Calu3 (cell line): Measurements from ENCODE around the gene ZNF638. TPM values are rescaled to one million over a fixed set of nuclear protein-coding genes. Genes with fewer than 3 reads are reported as not detected.

Experiments used
- BruUV-seq: library from RNA; stranded (reverse); fragments of 400-500 nt; replicated peaks from 2 replicates; lab custom pipeline; 2021; lab: Mats Ljungman, UMichigan
- CTCF ChIA-PET: fragments of 300-600 bp; sonication (Branson Sonifier 250); formaldehyde crosslinking; loops from one replicate; lab custom pipeline; 2022; ENCODE audit warnings: antibody characterized with exemption; lab: Charles Lee
- DNase-seq: peaks from one replicate; pipeline ENCODE4 v3.0.0; 2022
- H3K27ac Mint-ChIP-seq: one replicate; pipeline ENCODE4 v1.8.0; 2022; ENCODE audit warnings: mixed read lengths; ENCODE audit not compliant: unreplicated experiment
- H3K27me3 Mint-ChIP-seq: one replicate; pipeline ENCODE4 v1.8.0; 2022; ENCODE audit warnings: mixed read lengths; ENCODE audit not compliant: unreplicated experiment
- H3K36me3 Mint-ChIP-seq: one replicate; pipeline ENCODE4 v1.8.0; 2022; ENCODE audit warnings: mild to moderate bottlenecking, moderate library complexity, mixed read lengths; ENCODE audit not compliant: insufficient read depth, unreplicated experiment
- H3K4me1 Mint-ChIP-seq: one replicate; pipeline ENCODE4 v1.8.0; 2022; ENCODE audit warnings: mild to moderate bottlenecking, low read depth, mixed read lengths; ENCODE audit not compliant: unreplicated experiment
- H3K4me3 Mint-ChIP-seq: one replicate; pipeline ENCODE4 v1.8.0; 2022; ENCODE audit warnings: mild to moderate bottlenecking, low read depth, moderate library complexity, mixed read lengths; ENCODE audit not compliant: unreplicated experiment
- H3K9me3 Mint-ChIP-seq: one replicate; pipeline ENCODE4 v1.8.0; 2022; ENCODE audit warnings: low read depth, mixed read lengths; ENCODE audit not compliant: unreplicated experiment
- intact Hi-C: fragments of 100-400 bp; cut with micrococcal nuclease; formaldehyde crosslinking; loops from one replicate; pipeline ENCODE4 v1.10.0; 2022; ENCODE audit not compliant: unreplicated experiment
- total RNA-seq: library from RNA; stranded (reverse); gene quantifications from 2 replicates; pipeline ENCODE4 v1.2.3, GENCODE V29; 2022
- TF ChIP-seq, protein P1 (sequence below): fragments of 200-600 bp; IDR thresholded peaks from one replicate; pipeline ENCODE4 v1.8.0; 2022; ENCODE audit warnings: antibody characterized with exemption; ENCODE audit not compliant: unreplicated experiment

ZNF638 gene
- total RNA-seq, 1 experiment from 2014 or later, result 132 TPM

DNA sequence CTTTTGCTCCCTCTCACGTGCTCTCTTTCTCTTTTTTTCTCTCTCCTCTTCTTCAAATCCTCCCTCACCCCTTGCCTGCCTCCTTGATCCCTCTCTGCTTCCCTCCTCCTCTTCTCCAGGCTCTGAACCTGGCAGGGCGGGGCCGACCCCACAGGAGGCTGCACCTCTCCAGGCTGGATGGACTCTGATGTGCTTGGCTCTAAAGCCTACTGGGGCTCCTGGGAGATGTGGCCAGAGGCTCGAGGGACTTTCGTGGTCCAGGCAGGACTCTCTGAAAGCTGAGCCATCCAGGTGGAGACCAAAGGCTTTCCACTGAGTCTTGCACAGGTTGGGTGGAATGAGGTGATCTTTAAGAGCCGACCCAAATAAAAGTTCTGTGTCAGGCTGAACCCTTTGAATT, 147.2 kb downstream of the ZNF638 start:
- H3K27ac Mint-ChIP-seq, result no peak overlapping the region
- H3K9me3 Mint-ChIP-seq, result no peaks in the 10 kb centered on the region
- no peaks in the 10 kb centered on the region for H3K4me1 Mint-ChIP-seq
- no peaks in the 10 kb centered on the region for H3K36me3 Mint-ChIP-seq
- no peak overlapping the region for H3K4me3 Mint-ChIP-seq
- CTCF ChIA-PET, result no interaction called here
- intact Hi-C loops, result no loop called here
- no TSS peak for BruUV-seq
- TF ChIP-seq, protein P1, sequence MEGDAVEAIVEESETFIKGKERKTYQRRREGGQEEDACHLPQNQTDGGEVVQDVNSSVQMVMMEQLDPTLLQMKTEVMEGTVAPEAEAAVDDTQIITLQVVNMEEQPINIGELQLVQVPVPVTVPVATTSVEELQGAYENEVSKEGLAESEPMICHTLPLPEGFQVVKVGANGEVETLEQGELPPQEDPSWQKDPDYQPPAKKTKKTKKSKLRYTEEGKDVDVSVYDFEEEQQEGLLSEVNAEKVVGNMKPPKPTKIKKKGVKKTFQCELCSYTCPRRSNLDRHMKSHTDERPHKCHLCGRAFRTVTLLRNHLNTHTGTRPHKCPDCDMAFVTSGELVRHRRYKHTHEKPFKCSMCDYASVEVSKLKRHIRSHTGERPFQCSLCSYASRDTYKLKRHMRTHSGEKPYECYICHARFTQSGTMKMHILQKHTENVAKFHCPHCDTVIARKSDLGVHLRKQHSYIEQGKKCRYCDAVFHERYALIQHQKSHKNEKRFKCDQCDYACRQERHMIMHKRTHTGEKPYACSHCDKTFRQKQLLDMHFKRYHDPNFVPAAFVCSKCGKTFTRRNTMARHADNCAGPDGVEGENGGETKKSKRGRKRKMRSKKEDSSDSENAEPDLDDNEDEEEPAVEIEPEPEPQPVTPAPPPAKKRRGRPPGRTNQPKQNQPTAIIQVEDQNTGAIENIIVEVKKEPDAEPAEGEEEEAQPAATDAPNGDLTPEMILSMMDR, result no peak
- H3K27me3 Mint-ChIP-seq, result peaks cover 25% of the 10 kb centered on the region
- no peak for DNase-seq

DNA sequence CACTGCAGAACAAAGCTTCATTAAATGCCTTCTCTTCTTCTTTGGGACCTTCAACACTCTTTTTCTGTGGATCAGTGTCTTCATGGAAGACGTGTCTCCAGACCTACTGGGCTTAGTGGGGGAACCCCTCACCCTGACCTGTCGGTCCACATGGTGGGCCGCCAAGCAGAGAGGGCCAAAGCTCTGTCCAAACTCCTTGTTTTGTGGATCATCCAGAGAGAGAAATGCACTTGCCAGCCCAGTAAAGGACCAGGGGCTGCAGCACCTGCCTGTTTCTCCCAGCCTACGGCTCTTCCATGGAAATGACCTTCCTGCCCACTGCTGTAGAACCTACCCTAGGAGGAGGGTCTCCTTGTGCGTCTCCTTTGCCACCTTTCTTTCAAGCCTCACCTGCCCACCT, 147.7 kb downstream of the ZNF638 start:
- TF ChIP-seq, protein P1, result no peak
- CTCF ChIA-PET, result no interaction called here
- Mint-ChIP-seq H3K36me3 (no peaks in the 10 kb centered on the region), H3K4me1 (no peaks in the 10 kb centered on the region), H3K27me3 (peaks cover 25% of the 10 kb centered on the region), H3K9me3 (no peaks in the 10 kb centered on the region), H3K27ac (no peak overlapping the region), H3K4me3 (no peak overlapping the region)
- no TSS peak for BruUV-seq
- intact Hi-C loops, result no loop called here
- no peak for DNase-seq

DNA sequence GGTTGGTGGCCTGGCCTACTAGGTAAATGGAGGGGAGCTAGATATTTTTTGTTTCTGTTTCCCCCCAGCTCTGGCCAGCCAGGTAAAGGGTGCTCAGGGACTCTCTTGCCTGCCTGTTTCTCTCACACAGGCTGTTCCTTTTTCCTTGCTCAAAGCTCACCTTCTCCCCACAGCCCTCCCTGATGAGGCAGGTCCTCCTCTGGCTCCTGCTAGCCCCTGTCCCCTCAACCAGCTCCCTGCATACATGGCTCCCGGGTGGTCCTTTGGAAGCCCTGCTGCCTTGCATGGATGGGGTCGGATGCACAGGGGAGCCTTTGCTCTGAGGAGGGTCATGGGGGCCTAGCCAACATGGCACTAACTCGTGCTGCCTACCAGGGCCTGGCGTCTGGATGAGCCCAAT, 149.5 kb downstream of the ZNF638 start:
- TF ChIP-seq, protein P1, result no peak
- CTCF ChIA-PET, result no interaction called here
- Mint-ChIP-seq H3K36me3 (no peaks in the 10 kb centered on the region), H3K4me1 (no peaks in the 10 kb centered on the region), H3K27ac (no peak overlapping the region), H3K4me3 (no peak overlapping the region), H3K27me3 (peaks cover 30% of the 10 kb centered on the region), H3K9me3 (no peaks in the 10 kb centered on the region)
- no TSS peak for BruUV-seq
- intact Hi-C loops, result no loop called here
- DNase-seq, result no peak

DNA sequence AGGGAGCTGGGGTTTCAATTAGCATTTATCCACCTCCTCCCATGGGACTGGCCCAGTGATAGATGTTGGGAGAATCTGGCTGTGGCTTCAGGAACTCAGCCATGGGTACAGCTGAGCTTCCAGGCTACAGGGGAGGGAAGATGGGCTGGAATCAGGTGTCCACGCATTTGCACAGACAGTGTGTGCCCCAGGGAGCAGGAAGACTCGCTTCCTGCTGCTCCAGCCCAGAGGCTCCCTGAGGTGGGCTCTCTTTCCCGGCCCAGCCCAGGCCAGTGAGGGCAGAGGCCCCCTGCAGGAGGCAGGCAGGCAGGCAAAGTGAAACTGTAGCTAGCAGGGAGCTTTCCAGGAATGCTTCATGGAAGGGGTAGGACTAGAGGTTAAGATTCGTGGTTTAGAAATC, 150.5 kb downstream of the ZNF638 start:
- no peak overlapping the region for H3K27ac Mint-ChIP-seq
- no peak overlapping the region for H3K4me3 Mint-ChIP-seq
- no TSS peak for BruUV-seq
- intact Hi-C loops, result no loop called here
- TF ChIP-seq, protein P1, result no peak
- no peaks in the 10 kb centered on the region for H3K9me3 Mint-ChIP-seq
- no peak for DNase-seq
- peaks cover 38% of the 10 kb centered on the region for H3K27me3 Mint-ChIP-seq
- no peaks in the 10 kb centered on the region for H3K36me3 Mint-ChIP-seq
- no peaks in the 10 kb centered on the region for H3K4me1 Mint-ChIP-seq
- CTCF ChIA-PET, result no interaction called here
